Left lobe of liver (tissue), 2 donors: ENCODE results near the gene PCDHGA1. TPM values are rescaled to one million over a fixed set of nuclear protein-coding genes. Genes with fewer than 3 reads are reported as not detected.

Experiments used
- ATAC-seq: fragments of 200-7000 bp; cut with Tn5 transposase; one replicate; pipeline ENCODE4 v1.9.1; 2020; ENCODE audit warnings: mild to moderate bottlenecking, moderate library complexity
- DNase-seq: peaks from one replicate; pipeline ENCODE4 v3.0.0-alpha.2; 2020; ENCODE audit warnings: low spot score
- total RNA-seq: library from RNA; stranded (reverse); gene quantifications from one replicate; pipeline ENCODE4 v1.2.1, GENCODE V29; 2021
- donor health status: DM: no; HTN: no; CAD: no; lungs with moderate emphysema.
- donor health status: DM: no; HTN: yes; CAD: no.

The PCDHGA1 gene
- total RNA-seq, 1 donor from 2014 or later, result 0.10 TPM

DNA sequence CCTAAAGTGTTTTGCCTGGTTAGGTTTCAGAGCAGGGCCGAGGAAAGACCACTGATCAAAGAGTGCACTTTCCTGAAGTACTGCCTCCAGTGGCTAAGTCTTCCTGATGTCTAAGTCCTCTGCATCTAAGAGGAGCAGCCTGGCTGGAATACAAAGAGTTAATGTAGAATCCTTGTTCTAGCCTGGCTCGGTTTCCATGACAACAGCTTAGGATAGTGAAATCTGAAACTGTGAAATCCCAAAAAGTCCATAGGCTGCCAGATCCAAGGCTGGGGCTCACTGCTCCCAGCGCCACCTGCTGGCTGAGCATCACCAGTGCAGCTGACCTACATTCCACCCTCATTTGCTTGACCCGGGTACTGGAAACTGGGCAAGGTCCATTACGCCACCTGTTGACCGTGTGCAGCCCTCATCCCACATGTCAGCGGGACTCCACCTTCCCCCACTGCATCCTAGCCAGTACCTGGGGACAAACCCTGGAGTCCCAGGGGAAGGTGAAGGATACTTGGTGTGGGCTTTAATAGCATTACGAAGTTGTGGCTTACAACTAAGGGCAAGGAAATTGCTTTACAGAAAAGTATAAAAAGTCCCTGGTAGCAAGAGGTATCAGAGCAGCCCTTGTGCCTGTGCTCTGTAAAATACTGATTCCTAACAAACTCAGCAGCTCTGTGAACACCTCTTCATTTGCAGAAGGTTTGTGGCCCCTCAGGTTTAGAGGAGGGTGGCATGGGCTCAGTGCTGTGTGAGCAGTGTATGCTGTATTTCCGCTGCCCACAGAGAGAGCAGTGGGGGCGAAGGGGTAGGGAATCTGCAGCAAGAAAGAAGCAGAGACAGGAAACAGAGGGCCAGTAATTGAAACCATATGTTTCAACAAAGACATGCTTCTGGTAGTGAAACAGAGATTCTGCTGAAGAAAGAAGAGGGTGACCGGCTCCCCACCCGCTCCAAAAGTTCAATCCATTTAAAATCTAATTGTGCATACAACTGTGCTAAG is 194.6 kb downstream of the PCDHGA1 start:
- ATAC-seq, result peak; percentile 91
- DNase-seq, result peak; percentile 93

DNA sequence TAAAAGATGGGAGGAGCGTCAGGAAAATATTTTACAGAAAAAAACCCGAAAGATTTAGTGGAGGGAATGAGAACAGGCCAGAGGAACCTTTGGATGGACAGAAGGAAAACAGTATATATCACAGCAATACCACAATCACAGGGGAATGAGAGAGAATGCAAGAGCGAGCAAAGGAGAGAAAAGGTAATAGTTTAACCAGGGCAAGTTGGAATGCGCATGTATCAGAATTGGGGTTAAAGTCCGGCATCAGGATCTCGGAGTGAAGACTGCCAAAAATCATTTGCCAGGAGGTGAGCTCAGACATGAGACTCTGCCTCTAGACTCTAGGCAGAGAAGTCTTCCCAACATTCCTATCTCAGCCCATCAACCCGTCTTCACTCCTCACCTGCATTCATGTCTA is 195.3 kb downstream of the PCDHGA1 start:
- DNase-seq (peak; percentile 67), ATAC-seq (peak; percentile 49)

DNA sequence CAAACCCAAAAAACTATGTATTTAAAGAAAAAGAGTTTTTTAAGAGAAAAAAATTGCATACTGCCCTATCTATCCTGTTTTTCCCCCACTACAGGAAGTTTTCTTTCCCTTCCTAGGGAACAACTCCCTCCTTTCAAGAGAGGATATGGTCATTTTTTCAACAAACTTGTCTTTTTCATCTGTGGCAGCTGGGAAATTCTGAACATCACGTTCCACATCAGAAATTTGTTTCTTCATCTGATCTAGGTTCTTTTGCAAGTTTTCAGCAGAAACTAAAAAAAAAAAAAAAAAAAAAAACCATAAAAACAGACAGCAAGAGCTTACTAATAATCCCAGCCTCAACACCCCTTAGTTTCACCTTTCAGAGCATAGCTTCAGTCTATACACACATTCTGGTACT is 197.1 kb downstream of the PCDHGA1 start:
- ATAC-seq (no peak), DNase-seq (no peak)

DNA sequence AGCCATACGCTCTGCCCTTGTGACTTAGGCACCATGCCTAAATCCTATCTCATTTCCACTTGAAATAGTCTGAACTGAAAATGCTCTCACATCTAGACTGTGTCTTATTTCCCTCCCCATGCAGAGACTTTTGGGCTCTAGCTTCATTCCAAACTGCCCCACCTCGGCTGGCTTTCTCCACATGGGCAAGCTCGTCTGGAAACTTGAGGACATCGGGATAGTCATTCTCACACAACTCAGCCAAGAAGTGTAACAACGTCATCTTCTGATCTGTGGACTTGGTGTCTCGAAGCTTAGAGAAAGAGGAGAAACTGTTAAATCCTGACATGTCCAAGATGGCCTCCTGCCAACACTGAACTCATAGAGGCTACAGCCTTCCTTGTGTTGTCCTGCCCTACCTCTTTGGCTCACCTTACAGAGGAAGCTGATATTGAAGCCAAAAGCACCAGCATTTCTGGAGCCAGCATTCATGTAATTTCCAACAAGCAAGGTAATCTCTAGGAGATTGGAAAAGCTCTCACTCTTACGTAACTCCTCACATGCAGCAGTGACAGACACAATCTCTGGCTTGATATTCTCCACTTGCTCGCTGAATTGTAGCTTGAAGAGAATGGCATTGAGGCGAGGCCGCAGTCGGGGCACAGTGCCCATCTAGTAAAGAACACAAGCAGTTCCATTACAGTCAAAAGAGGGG is 198.1 kb downstream of the PCDHGA1 start:
- ATAC-seq, result peak; percentile 51
- peak; percentile 63 for DNase-seq

DNA sequence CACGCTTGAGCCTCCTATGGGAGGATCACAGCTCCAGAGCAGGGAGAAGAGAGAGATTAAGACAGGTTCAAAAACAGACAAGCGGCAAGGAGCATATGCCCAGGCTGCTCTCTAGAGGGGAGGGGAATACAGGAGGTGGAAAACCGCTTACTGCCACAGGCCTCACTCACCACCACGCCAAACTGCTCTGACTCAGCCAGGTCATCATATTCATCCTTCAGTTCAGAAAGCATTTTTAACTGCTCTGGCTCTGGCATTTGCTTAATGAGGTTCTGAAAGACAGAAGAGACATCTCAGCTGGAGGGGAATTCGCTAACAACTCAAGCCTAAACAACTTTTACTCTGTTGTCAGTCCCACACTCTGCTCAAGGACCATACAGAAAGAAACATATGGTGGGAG is 198.7 kb downstream of the PCDHGA1 start:
- ATAC-seq, result no peak
- DNase-seq, result no peak

DNA sequence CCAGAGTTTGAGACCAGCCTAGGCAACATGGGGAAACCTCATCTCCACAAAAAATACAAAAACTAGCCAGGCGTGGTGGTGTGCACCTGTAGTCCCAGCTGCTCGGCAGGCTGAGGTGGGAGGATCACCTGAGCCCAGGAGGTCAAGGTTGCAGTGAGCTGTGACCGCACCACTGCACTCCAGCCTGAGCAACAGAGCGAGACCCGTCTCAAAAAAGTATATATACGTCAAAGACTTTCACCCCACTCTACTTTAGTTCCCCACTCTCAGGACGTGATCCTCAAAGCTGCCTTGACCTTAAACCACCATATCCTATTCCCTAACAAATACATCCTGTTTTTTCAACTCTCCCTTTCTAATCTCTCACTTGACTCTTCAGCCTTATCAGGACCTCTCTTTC is 199.6 kb downstream of the PCDHGA1 start:
- ATAC-seq (no peak), DNase-seq (no peak)

DNA sequence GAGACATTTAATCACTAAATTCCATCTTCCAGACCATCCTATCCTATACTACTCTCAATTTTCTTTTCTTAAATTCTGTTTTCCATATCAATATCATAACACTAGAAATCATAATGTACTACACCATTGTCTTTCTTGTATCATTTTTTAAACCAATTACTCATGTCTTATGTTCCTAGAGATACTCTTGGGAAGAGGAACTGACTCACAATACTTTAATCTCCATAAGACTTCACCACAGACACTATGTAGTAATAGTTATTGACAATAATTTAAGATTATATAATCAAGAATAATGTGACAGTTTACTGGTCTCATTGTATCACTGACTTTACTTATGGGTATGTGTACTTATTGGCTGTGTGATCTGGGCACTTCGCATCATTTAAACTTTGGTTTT is 202.4 kb downstream of the PCDHGA1 start:
- no peak for ATAC-seq
- no peak for DNase-seq

DNA sequence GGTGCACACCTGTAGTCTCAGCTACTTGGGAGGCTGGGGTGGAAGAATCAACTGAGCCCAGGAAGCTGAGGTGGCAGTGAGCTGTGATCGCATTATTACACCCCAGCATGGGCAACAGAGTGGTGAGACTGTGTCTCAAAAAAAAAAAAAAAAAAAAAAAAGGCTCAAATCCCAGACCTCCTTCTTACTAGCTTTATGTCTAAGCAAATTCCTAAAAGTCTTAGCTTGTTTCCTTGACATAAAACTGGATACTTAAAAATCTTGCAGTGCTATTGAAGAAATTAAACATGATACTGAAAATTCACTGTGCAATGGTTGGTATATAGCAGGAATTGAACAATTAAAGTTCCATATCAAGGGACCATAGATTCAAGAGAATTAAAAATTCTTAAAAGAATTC is 203.6 kb downstream of the PCDHGA1 start:
- DNase-seq (no peak), ATAC-seq (no peak)

DNA sequence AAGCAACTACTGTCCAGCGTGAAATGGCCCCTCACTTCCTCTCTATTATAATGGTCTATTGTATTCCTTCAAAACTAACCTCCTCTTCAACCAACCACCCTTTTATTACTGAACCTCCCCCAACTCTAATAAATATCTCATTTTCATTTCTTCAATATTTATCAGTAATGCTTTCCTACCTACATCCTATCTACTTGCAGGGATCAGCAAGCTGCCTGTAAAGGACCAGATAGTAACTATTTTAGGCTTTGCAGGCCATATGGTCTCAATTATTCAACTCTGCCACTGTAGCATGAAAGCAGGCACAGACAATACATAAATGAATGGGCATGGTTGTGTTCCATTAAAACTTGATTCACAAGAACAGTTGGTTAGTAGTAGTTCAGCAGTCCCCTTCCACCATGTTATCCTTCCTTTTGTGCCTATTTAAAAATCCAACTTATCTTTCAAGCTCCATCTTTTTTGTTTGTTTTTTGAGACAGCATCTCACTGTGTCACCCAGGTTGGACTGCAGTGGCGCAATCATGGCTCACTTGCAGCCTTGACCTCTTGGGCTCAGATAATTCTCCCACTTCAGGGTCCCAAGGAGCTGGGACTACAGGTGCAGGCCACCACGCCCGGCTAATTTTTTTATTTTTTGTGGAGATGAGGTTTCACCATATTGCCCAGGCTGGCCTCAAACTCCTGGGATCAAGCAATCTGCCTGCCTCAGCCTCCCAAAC is 204.3 kb downstream of the PCDHGA1 start:
- ATAC-seq, result peak; percentile 21
- DNase-seq, result no peak

DNA sequence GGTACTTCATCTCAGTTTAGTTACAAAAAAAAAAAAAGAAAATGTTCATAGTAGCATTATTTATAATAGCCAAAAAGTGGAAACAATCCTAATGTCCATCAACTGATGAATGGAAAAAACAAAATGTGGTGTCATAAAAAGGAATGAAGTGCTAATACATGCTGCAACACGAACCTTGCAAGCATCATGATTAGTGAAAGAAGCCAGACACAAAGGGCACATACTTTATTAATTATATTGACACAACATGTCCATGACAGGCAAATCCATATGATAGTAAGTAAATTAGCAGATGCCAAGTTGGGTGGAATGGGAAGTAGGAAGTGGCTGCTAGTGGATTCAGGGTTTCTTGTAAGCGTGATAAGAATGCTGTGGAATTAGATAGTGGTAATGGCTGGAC is 212.7 kb downstream of the PCDHGA1 start:
- DNase-seq (no peak), ATAC-seq (no peak)

DNA sequence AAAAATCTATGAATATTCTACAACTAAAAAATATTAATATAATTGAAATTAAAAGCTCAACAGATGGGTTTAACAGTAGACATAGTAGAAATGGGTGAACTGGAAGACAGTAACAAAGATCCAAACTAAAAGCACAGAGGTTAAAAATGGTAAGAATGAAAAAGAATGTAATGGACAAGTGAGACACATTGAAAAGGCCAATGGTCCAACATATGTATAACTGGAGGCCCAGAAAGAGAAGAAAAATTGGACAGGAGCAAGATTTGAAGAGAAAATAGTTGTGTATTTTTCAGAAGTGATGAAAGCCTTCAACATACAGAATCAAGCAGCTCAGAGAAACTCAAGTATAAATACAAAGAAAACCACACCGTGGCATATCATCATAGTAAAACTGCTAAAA is 217.2 kb downstream of the PCDHGA1 start:
- ATAC-seq (no peak), DNase-seq (no peak)

DNA sequence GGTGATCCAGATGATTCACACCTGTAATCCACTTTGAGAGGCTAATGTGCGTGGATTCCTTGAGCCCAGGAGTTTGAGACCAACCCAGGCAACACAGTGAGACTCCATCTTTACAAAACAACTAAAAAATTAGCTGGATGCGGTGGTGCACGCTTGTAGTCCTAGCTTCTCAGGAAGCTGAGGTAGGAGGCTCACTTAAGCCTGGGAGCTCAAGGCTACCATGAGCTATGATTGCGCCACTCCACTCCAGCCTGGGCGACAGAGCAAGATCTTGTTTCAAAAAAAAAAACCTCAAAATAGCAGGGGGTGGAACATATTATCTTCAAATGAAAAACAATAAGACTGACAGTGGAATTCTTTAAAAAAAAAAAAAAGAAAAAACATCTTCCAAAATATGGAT is 217.6 kb downstream of the PCDHGA1 start:
- ATAC-seq (no peak), DNase-seq (no peak)

DNA sequence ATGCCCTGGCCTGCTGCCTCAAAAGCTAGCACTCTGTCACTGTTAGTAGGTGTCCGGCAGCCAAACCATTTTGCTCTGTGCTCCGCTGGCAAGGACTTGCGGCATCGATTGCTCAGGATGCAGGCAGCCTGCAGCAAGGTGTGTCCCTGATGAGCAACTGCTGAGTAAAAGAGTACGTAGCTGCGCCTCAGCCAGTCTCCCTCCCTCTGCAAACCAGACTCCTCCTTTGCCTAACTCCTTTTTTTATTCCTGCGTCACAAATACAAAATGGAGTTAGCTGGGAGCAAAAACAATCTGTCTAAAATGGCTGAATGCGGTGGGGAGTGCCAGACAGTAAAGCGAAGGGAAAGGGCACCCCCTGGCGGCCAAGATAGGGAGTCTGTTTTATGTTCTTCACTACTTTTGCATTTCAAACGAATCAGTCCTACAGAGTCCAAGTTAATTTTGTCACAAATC is 227.4 kb downstream of the PCDHGA1 start:
- ATAC-seq (peak; percentile 81), DNase-seq (peak; percentile 77)

DNA sequence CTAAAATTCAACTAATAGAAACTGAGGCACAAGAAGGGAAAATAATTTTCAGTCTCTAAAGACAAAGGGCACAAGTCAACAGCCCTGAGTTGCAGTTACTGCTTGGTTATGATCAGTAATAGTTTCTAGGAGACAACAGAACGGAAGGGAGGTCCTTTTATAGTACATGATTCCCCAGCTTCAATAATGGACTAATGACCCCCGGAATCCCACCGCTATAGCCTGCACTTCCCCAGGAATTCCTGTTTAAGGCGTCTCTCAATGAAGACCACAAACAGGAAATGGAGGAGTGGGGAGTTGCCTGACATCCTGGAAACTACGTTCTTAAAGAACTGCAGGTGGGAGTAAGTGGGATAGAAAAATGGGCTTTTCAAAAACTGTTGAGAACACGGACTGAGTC is 227.8 kb downstream of the PCDHGA1 start:
- DNase-seq, result no peak
- peak; percentile 2 for ATAC-seq

DNA sequence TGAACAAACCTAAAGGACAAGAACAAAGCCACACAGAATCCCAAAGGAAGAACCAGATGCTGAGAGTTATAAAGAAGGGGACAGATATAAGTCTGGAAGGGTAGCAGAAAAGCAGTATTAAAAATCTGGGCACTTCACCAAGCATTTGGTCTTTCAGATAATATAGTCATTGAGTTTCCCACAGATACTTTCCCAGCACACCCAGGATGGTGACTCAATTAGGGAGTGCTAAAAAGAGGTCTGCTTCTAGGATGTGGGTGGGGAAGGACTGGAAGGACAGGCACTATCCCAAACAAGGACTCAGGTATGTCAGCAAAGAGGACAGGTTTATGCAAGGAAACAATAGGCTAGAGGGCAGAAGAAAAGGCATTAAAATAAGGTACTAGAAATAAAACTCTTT is 229.1 kb downstream of the PCDHGA1 start:
- DNase-seq, result no peak
- no peak for ATAC-seq

DNA sequence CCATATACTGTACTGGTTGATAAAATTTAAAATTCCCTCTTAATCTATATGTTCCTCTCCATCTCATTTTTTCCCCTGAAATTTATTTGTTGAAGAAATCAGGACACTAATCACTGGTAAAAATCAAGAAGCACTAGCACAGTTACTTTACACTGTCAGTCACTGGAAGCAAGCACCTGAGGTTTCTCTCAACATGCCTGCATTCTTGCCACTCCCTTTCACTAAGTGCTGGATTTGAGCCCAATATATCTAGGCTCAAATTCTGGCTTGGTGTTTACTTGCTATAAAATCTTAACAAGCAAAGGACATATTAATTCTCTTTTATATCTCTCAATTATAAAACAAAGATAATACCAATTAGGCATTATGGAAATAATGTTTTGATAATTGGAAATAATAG is 229.8 kb downstream of the PCDHGA1 start:
- ATAC-seq, result no peak
- no peak for DNase-seq

DNA sequence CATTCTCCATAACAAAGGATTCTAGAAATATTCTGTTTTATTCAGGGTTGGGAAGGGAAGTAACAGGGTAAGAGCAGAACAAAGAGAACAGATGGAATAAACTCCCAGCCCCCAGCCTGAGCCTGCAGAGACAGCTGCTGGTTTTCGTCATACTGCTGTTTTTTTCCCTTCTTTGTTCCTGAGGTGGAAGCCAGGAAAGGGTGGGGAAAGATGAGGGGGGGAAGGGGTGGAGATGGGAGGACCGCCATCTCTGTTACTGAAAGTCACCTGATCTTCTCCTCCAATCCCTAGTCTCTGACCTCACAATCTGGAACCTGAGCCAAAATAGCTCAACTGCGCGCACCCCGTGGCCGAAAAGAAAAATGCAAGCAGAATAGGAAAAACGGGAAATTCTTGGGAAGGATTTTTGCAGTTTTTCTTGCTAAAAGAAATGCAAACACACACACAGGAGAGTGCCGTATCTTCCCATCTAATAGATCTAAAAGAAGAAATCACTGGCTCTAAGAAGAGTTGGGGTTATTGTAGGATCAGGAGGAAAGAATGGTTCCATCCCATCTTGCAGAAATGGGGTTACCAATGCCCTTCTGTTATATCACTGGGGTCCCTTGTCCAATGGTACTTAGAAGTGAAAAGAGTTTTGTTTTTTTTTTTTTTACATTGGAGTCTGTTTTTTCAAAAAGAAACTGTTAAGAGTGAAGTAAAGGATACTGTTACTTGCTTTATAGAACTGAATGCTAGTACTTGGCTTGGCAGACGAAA is 230.6 kb downstream of the PCDHGA1 start:
- DNase-seq, result peak; percentile 81
- ATAC-seq, result peak; percentile 77
